ENCODE data around the gene ZXDC.

DNA sequence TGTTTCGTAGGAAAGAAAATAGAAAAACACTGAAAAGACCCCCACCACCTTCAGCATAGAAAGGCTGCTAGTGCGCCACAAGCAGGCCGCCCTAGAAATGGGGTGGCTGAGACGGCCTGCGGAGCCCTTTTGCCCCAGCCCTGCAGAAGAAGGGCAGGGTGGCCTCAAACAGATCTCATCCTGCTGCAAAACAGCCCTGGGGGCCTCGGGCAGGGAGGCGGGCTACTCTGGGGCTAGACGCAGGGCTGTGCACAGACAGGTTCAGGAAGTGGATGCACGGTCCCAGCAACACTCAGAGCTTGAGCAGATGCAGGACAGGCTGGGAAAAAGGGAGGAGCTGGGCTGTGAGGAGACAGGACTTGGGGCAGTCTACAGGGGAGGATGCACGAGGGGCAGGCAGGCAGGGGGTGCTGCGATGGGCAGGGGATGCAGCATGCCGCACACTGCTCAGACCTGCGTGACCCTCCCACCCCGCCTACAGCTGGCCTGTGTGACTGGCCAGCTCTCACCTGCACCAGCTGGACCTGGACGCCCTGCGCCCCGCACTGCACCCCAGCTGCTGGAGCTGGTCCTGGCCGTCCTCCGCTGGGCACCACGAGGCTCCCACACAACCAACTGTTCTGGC is 34.3 kb downstream of the ZXDC start:
- TF ChIP-seq, protein P1, sequence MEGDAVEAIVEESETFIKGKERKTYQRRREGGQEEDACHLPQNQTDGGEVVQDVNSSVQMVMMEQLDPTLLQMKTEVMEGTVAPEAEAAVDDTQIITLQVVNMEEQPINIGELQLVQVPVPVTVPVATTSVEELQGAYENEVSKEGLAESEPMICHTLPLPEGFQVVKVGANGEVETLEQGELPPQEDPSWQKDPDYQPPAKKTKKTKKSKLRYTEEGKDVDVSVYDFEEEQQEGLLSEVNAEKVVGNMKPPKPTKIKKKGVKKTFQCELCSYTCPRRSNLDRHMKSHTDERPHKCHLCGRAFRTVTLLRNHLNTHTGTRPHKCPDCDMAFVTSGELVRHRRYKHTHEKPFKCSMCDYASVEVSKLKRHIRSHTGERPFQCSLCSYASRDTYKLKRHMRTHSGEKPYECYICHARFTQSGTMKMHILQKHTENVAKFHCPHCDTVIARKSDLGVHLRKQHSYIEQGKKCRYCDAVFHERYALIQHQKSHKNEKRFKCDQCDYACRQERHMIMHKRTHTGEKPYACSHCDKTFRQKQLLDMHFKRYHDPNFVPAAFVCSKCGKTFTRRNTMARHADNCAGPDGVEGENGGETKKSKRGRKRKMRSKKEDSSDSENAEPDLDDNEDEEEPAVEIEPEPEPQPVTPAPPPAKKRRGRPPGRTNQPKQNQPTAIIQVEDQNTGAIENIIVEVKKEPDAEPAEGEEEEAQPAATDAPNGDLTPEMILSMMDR (optimal IDR thresholded peaks at IDR 0.05 in 1 of 3, IDR thresholded peaks at IDR 0.05 in 1 of 3, conservative IDR thresholded peaks at IDR 0.05 in 1 of 3; ENCODE audit: extremely low read depth in 1 of 3, insufficient read depth in 2 of 3, low read length in 3 of 3) = no peak
- no peak for TF ChIP-seq EZH2 (IDR thresholded peaks at IDR 0.05; ENCODE audit: low read length)

All from keratinocyte (primary cell).